C4-2B (cell line): ENCODE data around the gene SHC2.

ENCODE experiments used
- ZFX ChIP-seq: fragments of 450-650 bp; IDR thresholded peaks from 2 replicates; pipeline ENCODE4 v1.6.1; 2017
- TF ChIP-seq, protein P1 (sequence below): fragments of 450-650 bp; conservative IDR thresholded peaks from 2 replicates; pipeline ENCODE4 v1.5.1; 2017; ENCODE audit warnings: mild to moderate bottlenecking

DNA sequence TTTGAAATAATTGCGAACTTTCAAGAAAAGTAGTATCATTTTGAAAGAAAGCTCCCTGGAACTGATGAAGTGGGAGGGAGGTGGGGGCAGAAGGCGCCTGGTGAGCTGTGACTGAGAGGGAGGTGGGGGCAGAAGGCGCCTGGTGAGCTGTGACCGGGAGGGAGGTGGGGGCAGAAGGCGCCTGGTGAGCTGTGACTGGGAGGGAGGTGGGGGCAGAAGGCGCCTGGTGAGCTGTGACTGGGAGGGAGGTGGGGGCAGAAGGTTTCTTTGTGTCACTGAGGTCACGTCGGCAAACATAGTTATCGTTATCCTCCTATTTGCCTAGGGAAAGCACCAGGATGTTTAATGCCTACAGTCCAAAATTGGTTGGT is 76.0 kb downstream of the SHC2 start:
- TF ChIP-seq, protein P1, sequence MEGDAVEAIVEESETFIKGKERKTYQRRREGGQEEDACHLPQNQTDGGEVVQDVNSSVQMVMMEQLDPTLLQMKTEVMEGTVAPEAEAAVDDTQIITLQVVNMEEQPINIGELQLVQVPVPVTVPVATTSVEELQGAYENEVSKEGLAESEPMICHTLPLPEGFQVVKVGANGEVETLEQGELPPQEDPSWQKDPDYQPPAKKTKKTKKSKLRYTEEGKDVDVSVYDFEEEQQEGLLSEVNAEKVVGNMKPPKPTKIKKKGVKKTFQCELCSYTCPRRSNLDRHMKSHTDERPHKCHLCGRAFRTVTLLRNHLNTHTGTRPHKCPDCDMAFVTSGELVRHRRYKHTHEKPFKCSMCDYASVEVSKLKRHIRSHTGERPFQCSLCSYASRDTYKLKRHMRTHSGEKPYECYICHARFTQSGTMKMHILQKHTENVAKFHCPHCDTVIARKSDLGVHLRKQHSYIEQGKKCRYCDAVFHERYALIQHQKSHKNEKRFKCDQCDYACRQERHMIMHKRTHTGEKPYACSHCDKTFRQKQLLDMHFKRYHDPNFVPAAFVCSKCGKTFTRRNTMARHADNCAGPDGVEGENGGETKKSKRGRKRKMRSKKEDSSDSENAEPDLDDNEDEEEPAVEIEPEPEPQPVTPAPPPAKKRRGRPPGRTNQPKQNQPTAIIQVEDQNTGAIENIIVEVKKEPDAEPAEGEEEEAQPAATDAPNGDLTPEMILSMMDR = no peak
- TF ChIP-seq ZFX = no peak
